Trophoblast cell (in vitro differentiated cells and primary cell): ENCODE data around the gene RANBP17.

ENCODE experiments used
- DNase-seq, 2 donors: peaks; one replicate each; pipeline ENCODE4 v3.0.0-alpha.2; 2016
- H2AFZ ChIP-seq: 2 replicates; pipeline ENCODE4 v1.6.1; 2013; ENCODE audit warnings: low read length, moderate library complexity, mild to moderate bottlenecking; ENCODE audit not compliant: insufficient read depth, poor library complexity
- H2AK5ac ChIP-seq: 2 replicates; pipeline ENCODE4 v1.6.1; 2013; ENCODE audit warnings: mild to moderate bottlenecking, low read length
- H2BK120ac ChIP-seq: 2 replicates; pipeline ENCODE4 v1.6.1; 2013; ENCODE audit warnings: low read length, mild to moderate bottlenecking, moderate library complexity; ENCODE audit not compliant: insufficient read depth, poor library complexity
- H2BK12ac ChIP-seq: 2 replicates; pipeline ENCODE4 v1.6.1; 2013; ENCODE audit warnings: mild to moderate bottlenecking, low read length, moderate library complexity
- H2BK5ac ChIP-seq: 2 replicates; pipeline ENCODE4 v1.6.1; 2013; ENCODE audit warnings: low read length, low read depth, moderate library complexity, mild to moderate bottlenecking; ENCODE audit not compliant: poor library complexity
- H3K14ac ChIP-seq: 2 replicates; pipeline ENCODE4 v1.6.1; 2013; ENCODE audit warnings: mild to moderate bottlenecking, low read length
- H3K18ac ChIP-seq: 2 replicates; pipeline ENCODE4 v1.6.1; 2013; ENCODE audit warnings: mild to moderate bottlenecking, low read length
- H3K23ac ChIP-seq: 2 replicates; pipeline ENCODE4 v1.6.1; 2013; ENCODE audit warnings: low read length
- H3K27ac ChIP-seq: 2 replicates; pipeline ENCODE4 v1.5.1; 2013; ENCODE audit warnings: low read depth, mild to moderate bottlenecking, inconsistent platforms, low read length, moderate library complexity
- H3K27me3 ChIP-seq: 2 replicates; pipeline ENCODE4 v1.6.1; 2013; ENCODE audit warnings: inconsistent platforms, mild to moderate bottlenecking, low read length, moderate library complexity; ENCODE audit not compliant: insufficient read depth
- H3K36me3 ChIP-seq, 2 experiments: 1 replicate in 1 of 2; 2 replicates in 1 of 2; pipeline ENCODE4 v1.6.1; 2013; ENCODE audit warnings: low read length in 2 of 2, mild to moderate bottlenecking in 2 of 2, moderate library complexity in 1 of 2; ENCODE audit not compliant: insufficient read depth in 2 of 2, control insufficient read depth in 1 of 2
- H3K4ac ChIP-seq: 2 replicates; pipeline ENCODE4 v1.6.1; 2013; ENCODE audit warnings: low read depth, mild to moderate bottlenecking, low read length, moderate library complexity
- H3K4me1 ChIP-seq, 2 experiments: 1 replicate in 1 of 2; 2 replicates in 1 of 2; pipeline ENCODE4 v1.6.1; 2013; ENCODE audit warnings: low read length in 2 of 2, mild to moderate bottlenecking in 2 of 2, moderate library complexity in 1 of 2; ENCODE audit not compliant: insufficient read depth in 2 of 2, control insufficient read depth in 1 of 2
- H3K4me2 ChIP-seq: 2 replicates; pipeline ENCODE4 v1.6.1; 2013; ENCODE audit warnings: inconsistent platforms, mild to moderate bottlenecking, low read length, moderate library complexity
- H3K4me3 ChIP-seq: 2 replicates; pipeline ENCODE4 v1.5.1; 2013; ENCODE audit warnings: mild to moderate bottlenecking, low read depth, low read length, inconsistent platforms
- H3K79me1 ChIP-seq: one replicate; pipeline ENCODE4 v1.6.1; 2013; ENCODE audit warnings: low read length
- H3K79me2 ChIP-seq: 2 replicates; pipeline ENCODE4 v1.6.1; 2013; ENCODE audit warnings: low read length, mild to moderate bottlenecking; ENCODE audit not compliant: control insufficient read depth, insufficient read depth, poor library complexity
- H3K9ac ChIP-seq: 2 replicates; pipeline ENCODE4 v1.6.1; 2013; ENCODE audit warnings: mild to moderate bottlenecking, low read length
- H3K9me3 ChIP-seq: 2 replicates; pipeline ENCODE4 v1.6.1; 2013; ENCODE audit warnings: low read depth, mild to moderate bottlenecking, control low read depth, inconsistent platforms, low read length; ENCODE audit not compliant: insufficient read depth
- H4K12ac ChIP-seq: 2 replicates; pipeline ENCODE4 v1.6.1; 2013; ENCODE audit warnings: low read depth, mild to moderate bottlenecking, low read length, moderate library complexity
- H4K8ac ChIP-seq: 2 replicates; pipeline ENCODE4 v1.6.1; 2013; ENCODE audit warnings: low read depth, mild to moderate bottlenecking, low read length, moderate library complexity
- H4K91ac ChIP-seq: one replicate; pipeline ENCODE4 v1.6.1; 2013; ENCODE audit warnings: low read depth, mild to moderate bottlenecking, low read length, moderate library complexity
- WGBS: extraction: QIAGEN DNeasy Blood & Tissue Kit; methylation state at CpG from one replicate; pipeline ENCODE4 v1.1.7; 2013; ENCODE audit warnings: missing lambda C conversion rate; ENCODE audit not compliant: insufficient read length, insufficient coverage; ENCODE audit errors: extremely low coverage; 5-methylcytosine and 5-hydroxymethylcytosine counted together

Gene RANBP17

DNA sequence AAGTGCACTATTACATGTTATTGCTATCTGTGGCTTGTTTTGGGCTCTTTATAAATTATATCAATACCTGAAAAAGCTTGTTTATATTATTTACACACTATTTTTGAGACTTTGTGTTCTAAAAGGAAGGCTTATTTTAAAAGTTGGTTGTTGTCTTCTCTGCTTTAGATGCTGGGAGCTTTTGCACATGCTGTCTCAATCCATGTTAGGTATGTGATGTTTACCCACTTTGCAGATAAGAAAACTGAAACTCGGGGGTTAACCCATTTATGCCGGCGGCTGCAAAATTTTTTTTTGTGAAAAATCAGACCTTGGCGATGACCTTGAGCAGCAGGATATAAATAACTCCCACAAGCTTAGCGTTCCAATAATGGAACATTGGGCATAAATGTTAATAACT is 212.9 kb downstream of the RANBP17 start:
- H2AK5ac ChIP-seq: no peak overlapping the region
- no CpG with 5 or more reads among the region's 5 CpGs for WGBS
- no peak overlapping the region for H3K9ac ChIP-seq
- no peak overlapping the region for H3K4me2 ChIP-seq
- DNase-seq: no peak
- H3K23ac ChIP-seq: no peak overlapping the region
- H4K8ac ChIP-seq: no peak overlapping the region
- H4K91ac ChIP-seq: no peak overlapping the region
- no peaks in the 10 kb centered on the region for H3K27me3 ChIP-seq
- H3K79me2 ChIP-seq: no peaks in the 10 kb centered on the region
- no peaks in the 10 kb centered on the region for H3K79me1 ChIP-seq
- H2AFZ ChIP-seq: no peak overlapping the region
- H3K4me1 ChIP-seq: no peaks in the 10 kb centered on the region
- no peak overlapping the region for H3K27ac ChIP-seq
- no peak overlapping the region for H3K14ac ChIP-seq
- no peak overlapping the region for H2BK12ac ChIP-seq
- no peaks in the 10 kb centered on the region for H3K9me3 ChIP-seq
- H2BK120ac ChIP-seq: no peak overlapping the region
- H3K18ac ChIP-seq: no peak overlapping the region
- H3K36me3 ChIP-seq: peaks cover 0 to 2% of the 10 kb centered on the region in 2 experiments
- no peak overlapping the region for H3K4me3 ChIP-seq
- no peak overlapping the region for H3K4ac ChIP-seq
- H2BK5ac ChIP-seq: no peak overlapping the region
- no peak overlapping the region for H4K12ac ChIP-seq

DNA sequence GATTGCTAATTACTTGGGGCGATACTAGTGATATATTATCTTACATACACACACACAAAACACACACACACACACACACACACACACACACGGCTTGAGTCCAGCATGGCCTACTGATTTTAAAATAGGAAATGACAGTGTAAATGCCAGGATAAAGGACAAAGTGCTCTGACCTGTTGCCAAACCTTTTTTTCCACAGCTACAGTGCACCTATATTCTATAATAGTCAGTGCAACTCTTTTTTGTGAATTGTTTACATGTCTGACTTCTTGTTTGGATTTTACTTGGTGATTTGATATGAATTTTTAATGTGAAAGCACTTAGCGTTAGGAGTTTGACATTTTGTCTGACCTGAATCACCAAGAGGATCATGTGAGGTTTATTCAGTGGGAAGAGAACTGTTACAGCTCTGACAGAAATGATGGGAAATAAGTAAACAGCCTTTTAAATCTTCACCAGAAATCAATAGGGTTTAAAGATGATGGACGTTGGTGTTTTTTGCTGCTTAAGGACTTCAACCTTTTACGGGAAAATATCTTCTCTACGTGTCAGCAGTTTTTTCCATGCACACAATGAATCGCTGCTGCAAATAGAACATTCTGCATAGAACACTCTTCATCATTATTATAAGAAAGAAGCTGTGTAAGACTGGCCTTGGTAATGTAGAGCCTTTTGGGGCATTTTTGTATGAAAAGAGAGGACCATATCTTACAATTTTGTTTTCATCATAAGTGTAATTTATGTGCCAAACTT is 218.5 kb downstream of the RANBP17 start:
- Histone ChIP-seq H2AFZ (no peak overlapping the region), H2AK5ac (no peak overlapping the region), H3K79me1 (no peaks in the 10 kb centered on the region), H3K36me3 (peaks cover 2% of the 10 kb centered on the region in 2 experiments), H3K27me3 (no peaks in the 10 kb centered on the region), H3K9me3 (no peaks in the 10 kb centered on the region), H3K14ac (no peak overlapping the region), H3K4ac (no peak overlapping the region), H2BK120ac (no peak overlapping the region), H3K27ac (no peak overlapping the region), H3K18ac (no peak overlapping the region), H3K9ac (no peak overlapping the region), H3K23ac (no peak overlapping the region), H3K79me2 (no peaks in the 10 kb centered on the region), H2BK5ac (no peak overlapping the region), H4K8ac (no peak overlapping the region), H3K4me3 (no peak overlapping the region), H4K91ac (no peak overlapping the region), H2BK12ac (no peak overlapping the region), H3K4me1 (no peaks in the 10 kb centered on the region), H4K12ac (no peak overlapping the region), H3K4me2 (no peak overlapping the region)
- DNase-seq: no peak
- WGBS: no CpG with 5 or more reads among the region's 7 CpGs

DNA sequence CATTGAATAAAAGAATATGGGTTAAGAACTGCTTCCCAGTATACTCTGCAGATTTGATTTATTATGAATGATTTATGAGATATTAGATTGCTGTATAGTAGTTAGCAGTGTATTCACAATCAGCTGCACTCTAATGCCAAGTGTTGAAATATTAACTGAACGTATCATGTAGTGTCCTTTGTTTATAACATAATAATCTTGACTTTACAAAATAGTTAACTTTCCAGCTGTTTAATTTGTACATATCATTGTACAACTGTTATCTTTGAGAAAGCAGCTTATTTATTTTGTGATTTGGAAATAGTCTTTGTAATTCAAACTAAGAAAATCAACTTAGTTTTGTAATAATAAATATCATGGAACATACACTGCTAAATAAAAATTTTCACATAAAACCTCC is 219.5 kb downstream of the RANBP17 start:
- no peaks in the 10 kb centered on the region for H3K79me1 ChIP-seq
- H3K23ac ChIP-seq: no peak overlapping the region
- no peaks in the 10 kb centered on the region for H3K4me1 ChIP-seq
- DNase-seq: no peak
- no peaks in the 10 kb centered on the region for H3K9me3 ChIP-seq
- no peak overlapping the region for H3K4me2 ChIP-seq
- no peak overlapping the region for H2BK5ac ChIP-seq
- no peak overlapping the region for H3K14ac ChIP-seq
- H3K4ac ChIP-seq: no peak overlapping the region
- no peak overlapping the region for H2AFZ ChIP-seq
- H3K9ac ChIP-seq: no peak overlapping the region
- no peak overlapping the region for H3K18ac ChIP-seq
- no CpG with 5 or more reads among the region's 1 CpG for WGBS
- H3K27ac ChIP-seq: no peak overlapping the region
- no peaks in the 10 kb centered on the region for H3K79me2 ChIP-seq
- no peak overlapping the region for H3K4me3 ChIP-seq
- no peak overlapping the region for H4K91ac ChIP-seq
- H3K27me3 ChIP-seq: no peaks in the 10 kb centered on the region
- no peak overlapping the region for H2BK120ac ChIP-seq
- H4K12ac ChIP-seq: no peak overlapping the region
- peaks cover 2% of the 10 kb centered on the region in 2 experiments for H3K36me3 ChIP-seq
- H4K8ac ChIP-seq: no peak overlapping the region
- no peak overlapping the region for H2BK12ac ChIP-seq
- no peak overlapping the region for H2AK5ac ChIP-seq

DNA sequence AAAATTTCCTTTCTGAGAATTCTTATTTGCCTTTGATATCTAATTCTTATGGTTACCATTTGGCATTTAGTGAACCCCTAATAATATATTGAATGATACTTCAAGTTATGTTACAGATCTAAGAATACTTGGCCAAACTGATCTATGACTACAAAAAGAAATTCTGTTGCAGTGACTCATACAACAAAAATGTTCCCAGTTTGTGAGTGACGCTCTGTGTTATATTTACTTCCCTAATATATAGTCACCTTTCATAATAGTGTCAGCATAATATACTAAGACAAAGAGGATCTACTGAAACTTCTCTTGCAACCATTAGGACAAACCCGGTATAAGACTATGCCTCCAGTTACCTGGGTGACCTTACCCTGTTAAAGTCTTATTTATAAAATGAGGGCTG is 230.4 kb downstream of the RANBP17 start:
- Histone ChIP-seq H3K79me1 (no peaks in the 10 kb centered on the region), H3K36me3 (no peaks in the 10 kb centered on the region), H4K12ac (no peak overlapping the region), H3K9ac (no peak overlapping the region), H2BK5ac (no peak overlapping the region), H3K23ac (no peak overlapping the region), H3K4ac (no peak overlapping the region), H3K79me2 (no peaks in the 10 kb centered on the region), H2BK120ac (no peak overlapping the region), H2BK12ac (no peak overlapping the region), H2AFZ (no peak overlapping the region), H3K9me3 (no peaks in the 10 kb centered on the region), H3K4me1 (no peaks in the 10 kb centered on the region), H4K91ac (no peak overlapping the region), H3K4me3 (no peak overlapping the region), H2AK5ac (no peak overlapping the region), H4K8ac (no peak overlapping the region), H3K14ac (no peak overlapping the region), H3K18ac (no peak overlapping the region), H3K27me3 (no peaks in the 10 kb centered on the region), H3K27ac (no peak overlapping the region), H3K4me2 (no peak overlapping the region)
- WGBS: no CpG with 5 or more reads among the region's 2 CpGs
- DNase-seq: peak in 1 of 2 donors; percentile 59
